Ovary (tissue), 3 donors: ENCODE data around the gene NAA11.

Experiments
- POLR2A ChIP-seq: fragments of 450-650 bp; IDR thresholded peaks from one replicate; pipeline ENCODE4 v1.6.1; 2017; ENCODE audit warnings: antibody characterized with exemption, mild to moderate bottlenecking, moderate library complexity
- TF ChIP-seq, protein P1 (sequence below), 3 donors: fragments of 450-650 bp in 2 of 3; fragments of 200-600 bp in 1 of 3; IDR thresholded peaks; one replicate each; pipeline versions ENCODE4 v1.5.1 to v1.8.0; 2016 to 2022; ENCODE audit warnings: antibody characterized with exemption in 3 of 3, mild to moderate bottlenecking in 1 of 3
- donor health status: DM: no; HTN: no; CAD: no.

DNA sequence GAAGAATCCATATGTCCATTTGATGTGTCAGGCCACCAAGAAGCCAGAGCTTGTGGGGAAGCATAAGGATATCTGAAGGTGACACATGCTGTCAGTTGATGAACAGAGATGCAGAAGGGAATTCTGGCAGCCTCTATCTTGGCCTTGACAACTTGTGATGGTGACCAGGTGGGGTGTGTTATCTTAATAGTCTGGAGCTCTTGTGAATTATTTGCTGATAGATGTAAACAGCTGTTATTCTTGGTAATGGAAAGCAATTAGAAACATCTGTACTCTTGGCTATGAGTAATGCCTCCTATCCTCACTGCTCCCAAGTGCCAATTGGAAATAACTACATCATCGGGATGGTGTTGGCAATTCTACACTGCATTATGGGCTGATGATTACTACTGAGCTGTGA is 51.9 kb downstream of the NAA11 start:
- TF ChIP-seq, protein P1, sequence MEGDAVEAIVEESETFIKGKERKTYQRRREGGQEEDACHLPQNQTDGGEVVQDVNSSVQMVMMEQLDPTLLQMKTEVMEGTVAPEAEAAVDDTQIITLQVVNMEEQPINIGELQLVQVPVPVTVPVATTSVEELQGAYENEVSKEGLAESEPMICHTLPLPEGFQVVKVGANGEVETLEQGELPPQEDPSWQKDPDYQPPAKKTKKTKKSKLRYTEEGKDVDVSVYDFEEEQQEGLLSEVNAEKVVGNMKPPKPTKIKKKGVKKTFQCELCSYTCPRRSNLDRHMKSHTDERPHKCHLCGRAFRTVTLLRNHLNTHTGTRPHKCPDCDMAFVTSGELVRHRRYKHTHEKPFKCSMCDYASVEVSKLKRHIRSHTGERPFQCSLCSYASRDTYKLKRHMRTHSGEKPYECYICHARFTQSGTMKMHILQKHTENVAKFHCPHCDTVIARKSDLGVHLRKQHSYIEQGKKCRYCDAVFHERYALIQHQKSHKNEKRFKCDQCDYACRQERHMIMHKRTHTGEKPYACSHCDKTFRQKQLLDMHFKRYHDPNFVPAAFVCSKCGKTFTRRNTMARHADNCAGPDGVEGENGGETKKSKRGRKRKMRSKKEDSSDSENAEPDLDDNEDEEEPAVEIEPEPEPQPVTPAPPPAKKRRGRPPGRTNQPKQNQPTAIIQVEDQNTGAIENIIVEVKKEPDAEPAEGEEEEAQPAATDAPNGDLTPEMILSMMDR (IDR thresholded peaks at IDR 0.05), result no peak
- no peak for TF ChIP-seq POLR2A
